PC-3 (cell line): ENCODE data around the gene FNBP1L. TPM values are rescaled to one million over a fixed set of nuclear protein-coding genes. Genes with fewer than 3 reads are reported as not detected.

Experiments
- ATAC-seq: fragments of 200-7000 bp; cut with Tn5 transposase; 2 replicates; pipeline ENCODE4 v1.9.1; 2020; ENCODE audit warnings: mild to moderate bottlenecking, moderate library complexity
- BruUV-seq: library from RNA; stranded (reverse); fragments of 400-500 nt; replicated peaks from 2 replicates; lab custom pipeline; 2021; lab: Mats Ljungman, UMichigan
- CTCF ChIA-PET: fragments of 300-600 bp; sonication (Branson Sonifier 250); formaldehyde crosslinking; loops from one replicate; lab custom pipeline; 2022; ENCODE audit warnings: antibody characterized with exemption; lab: Charles Lee
- POLR2A ChIA-PET: fragments of 300-600 bp; sonication (Branson Sonifier 250); formaldehyde crosslinking; loops from one replicate; lab custom pipeline; 2022; ENCODE audit warnings: antibody characterized with exemption; ENCODE audit not compliant: unreplicated experiment; lab: Charles Lee
- DNase-seq: peaks from one replicate; pipeline ENCODE4 v3.0.0-alpha.2; 2015
- H2AFZ ChIP-seq: fragments of 300-600 bp; sonication (generic); 2 replicates; pipeline ENCODE4 v1.6.0; 2016; ENCODE audit warnings: antibody characterized with exemption, low read length
- H3F3A ChIP-seq: fragments of 300-600 bp; sonication (generic); one replicate; pipeline ENCODE4 v1.6.0; 2017; ENCODE audit warnings: antibody characterized with exemption, low read length, control low read depth, mild to moderate bottlenecking; ENCODE audit not compliant: unreplicated experiment
- H3K27ac ChIP-seq: fragments of 300-600 bp; sonication (generic); 2 replicates; pipeline ENCODE4 v1.5.1; 2016; ENCODE audit warnings: mild to moderate bottlenecking, low read length
- H3K27me3 ChIP-seq: fragments of 300-600 bp; sonication (generic); 2 replicates; pipeline ENCODE4 v1.6.1; 2016; ENCODE audit warnings: low read length, mixed read lengths
- H3K36me3 ChIP-seq: fragments of 300-600 bp; sonication (generic); 2 replicates; pipeline ENCODE4 v1.6.1; 2016; ENCODE audit warnings: low read depth, mixed run types, low read length, mixed read lengths
- H3K4me1 ChIP-seq: fragments of 300-600 bp; sonication (generic); 2 replicates; pipeline ENCODE4 v1.5.1; 2016; ENCODE audit warnings: low read length; ENCODE audit not compliant: insufficient read depth
- H3K4me2 ChIP-seq: fragments of 300-600 bp; sonication (generic); 2 replicates; pipeline ENCODE4 v1.6.0; 2016; ENCODE audit warnings: low read length
- H3K4me3 ChIP-seq: fragments of 300-600 bp; sonication (generic); 2 replicates; pipeline ENCODE4 v1.5.1; 2016; ENCODE audit warnings: mild to moderate bottlenecking, low read length, mixed read lengths
- H3K79me2 ChIP-seq: fragments of 300-600 bp; sonication (generic); 2 replicates; pipeline ENCODE4 v1.6.1; 2017; ENCODE audit warnings: low read length, mixed read lengths
- H3K9ac ChIP-seq: fragments of 300-600 bp; sonication (generic); 2 replicates; pipeline ENCODE4 v1.6.0; 2016; ENCODE audit warnings: mild to moderate bottlenecking, low read length
- H3K9me2 ChIP-seq: fragments of 300-600 bp; sonication (generic); replicated peaks from 2 replicates; pipeline ENCODE4 v1.6.1; 2016; ENCODE audit warnings: mixed run types, low read length, mixed read lengths
- H3K9me3 ChIP-seq: fragments of 300-600 bp; sonication (generic); 2 replicates; pipeline ENCODE4 v1.6.1; 2016; ENCODE audit warnings: low read length, mixed read lengths
- H4K20me1 ChIP-seq: fragments of 300-600 bp; sonication (generic); 2 replicates; pipeline ENCODE4 v1.6.1; 2016; ENCODE audit warnings: low read length, mixed read lengths
- CTCF ChIP-seq: fragments of 300-600 bp; sonication (generic); conservative IDR thresholded peaks from 2 replicates; pipeline ENCODE4 v1.5.1; 2017; ENCODE audit warnings: antibody characterized with exemption, low read depth, mild to moderate bottlenecking, low read length
- EZH2 ChIP-seq: fragments of 300-600 bp; sonication (generic); IDR thresholded peaks from one replicate; pipeline ENCODE4 v1.6.1; 2017; ENCODE audit warnings: antibody characterized with exemption, mild to moderate bottlenecking, low read length; ENCODE audit not compliant: unreplicated experiment
- EZH2phosphoT487 ChIP-seq: fragments of 300-600 bp; sonication (generic); IDR thresholded peaks from 2 replicates; pipeline ENCODE4 v1.6.1; 2018; ENCODE audit warnings: mild to moderate bottlenecking, antibody characterized with exemption, low read length, borderline replicate concordance
- intact Hi-C: fragments of 100-400 bp; cut with micrococcal nuclease; formaldehyde crosslinking; loops from 2 replicates; pipeline ENCODE4 v1.9.0; 2023
- total RNA-seq: library from RNA; depleted of rRNA; stranded (reverse); fragments of >200 nt; gene quantifications from 2 replicates; pipeline ENCODE4 v1.2.3, GENCODE V29; 2014

Gene FNBP1L
- total RNA-seq, 1 experiment from 2014 or later, result 28.3 TPM

GRCh38 chr1:93501829-93502369 is 54.0 kb downstream of the FNBP1L start:
- intact Hi-C loops, result loop anchor here (10.0 kb wide), 2 partner anchors 53 to 57 kb away; partner anchors contain the start of gene FNBP1L
- H3K79me2 ChIP-seq, result peaks cover 25% of the 10 kb centered on the region
- H3K27me3 ChIP-seq, result no peaks in the 10 kb centered on the region
- 0 out of 2 replicates have a peak, but pooled peaks cover 9% of the 10 kb centered on the region for H4K20me1 ChIP-seq
- no peaks in the 10 kb centered on the region for H3F3A ChIP-seq
- DNase-seq (peak; percentile 12), ATAC-seq (peak; percentile 90)
- no peak overlapping the region for H2AFZ ChIP-seq
- no peak overlapping the region for H3K4me3 ChIP-seq
- POLR2A ChIA-PET, result no interaction called here
- no peaks in the 10 kb centered on the region for H3K9me2 ChIP-seq
- TF ChIP-seq EZH2phosphoT487 (no peak), EZH2 (no peak), CTCF (no peak)
- no peak overlapping the region for H3K27ac ChIP-seq
- CTCF ChIA-PET, result no interaction called here
- peaks cover 6% of the 10 kb centered on the region for H3K4me1 ChIP-seq
- no peaks in the 10 kb centered on the region for H3K9me3 ChIP-seq
- no peak overlapping the region for H3K9ac ChIP-seq
- no peak overlapping the region for H3K4me2 ChIP-seq
- no TSS peak for BruUV-seq
- no peaks in the 10 kb centered on the region for H3K36me3 ChIP-seq

GRCh38 chr1:93502571-93502970 is 54.7 kb downstream of the FNBP1L start:
- TF ChIP-seq EZH2phosphoT487, result no peak
- TF ChIP-seq EZH2, result no peak
- TF ChIP-seq CTCF, result no peak
- no peak for ATAC-seq

GRCh38 chr1:93503163-93503562 is 55.2 kb downstream of the FNBP1L start:
- Histone ChIP-seq H3K9ac (no peak overlapping the region), H3K36me3 (no peaks in the 10 kb centered on the region), H3K27ac (no peak overlapping the region), H3K4me1 (peaks cover 6% of the 10 kb centered on the region), H3K79me2 (peaks cover 23% of the 10 kb centered on the region), H3F3A (no peaks in the 10 kb centered on the region), H3K27me3 (no peaks in the 10 kb centered on the region), H2AFZ (no peak overlapping the region), H3K4me2 (no peak overlapping the region), H3K9me2 (no peaks in the 10 kb centered on the region), H3K4me3 (no peak overlapping the region), H3K9me3 (no peaks in the 10 kb centered on the region), H4K20me1 (0 out of 2 replicates have a peak, but pooled peaks cover 9% of the 10 kb centered on the region)
- ChIA-PET POLR2A (no interaction called here), CTCF (no interaction called here)
- ATAC-seq (no peak), DNase-seq (no peak)
- no peak for TF ChIP-seq CTCF
- no peak for TF ChIP-seq EZH2phosphoT487
- TF ChIP-seq EZH2, result no peak
- BruUV-seq, result no TSS peak
- intact Hi-C loops, result loop anchor here (10.0 kb wide), 2 partner anchors 52 to 58 kb away; partner anchors contain the start of gene FNBP1L

More at GRCh38 chr1:93502571-93502970, 54.7 kb downstream of the FNBP1L start:
- Histone ChIP-seq H3K4me2 (no peak overlapping the region), H3K27me3 (no peaks in the 10 kb centered on the region), H3F3A (no peaks in the 10 kb centered on the region), H3K79me2 (peaks cover 25% of the 10 kb centered on the region), H3K9ac (no peak overlapping the region), H4K20me1 (0 out of 2 replicates have a peak, but pooled peaks cover 9% of the 10 kb centered on the region), H3K9me3 (no peaks in the 10 kb centered on the region), H3K27ac (no peak overlapping the region), H3K9me2 (no peaks in the 10 kb centered on the region), H3K36me3 (no peaks in the 10 kb centered on the region), H2AFZ (no peak overlapping the region), H3K4me3 (no peak overlapping the region), H3K4me1 (peaks cover 6% of the 10 kb centered on the region)
- no TSS peak for BruUV-seq
- POLR2A ChIA-PET, result no interaction called here
- CTCF ChIA-PET, result no interaction called here
- DNase-seq, result peak; percentile 15
- intact Hi-C loops, result loop anchor here (10.0 kb wide), 2 partner anchors 52 to 58 kb away; partner anchors contain the start of gene FNBP1L
